SK-N-SH treated with all-trans-retinoic acid at 6 μM for 48 hours (cell line): Measurements from ENCODE around the gene PRDM15.

Source experiments
- ISL1 ChIP-seq: fragments of 250-450 bp; sonication (Bioruptor Pico); IDR thresholded peaks from 2 replicates; pipeline ENCODE4 v2.1.2; 2022; ENCODE audit warnings: mild to moderate bottlenecking, moderate library complexity
- PATZ1 ChIP-seq: fragments of 250-450 bp; sonication (Bioruptor Pico); IDR thresholded peaks from 2 replicates; pipeline ENCODE4 v1.8.0; 2020; ENCODE audit warnings: mild to moderate bottlenecking, moderate library complexity, borderline replicate concordance

GRCh38 chr21:41921021-41921420, 41.9 kb upstream of the PRDM15 start:
- TF ChIP-seq PATZ1, result no peak
- no peak for TF ChIP-seq ISL1
